ENCODE measurements around the gene PRR9. TPM values are rescaled to one million over a fixed set of nuclear protein-coding genes. Genes with fewer than 3 reads are reported as not detected.
"Not testable (repeated sequence)": the region's sequence is repeated elsewhere in the genome, so short reads cannot be mapped to it uniquely, and the experiment has no call there.

Gene PRR9
- total RNA-seq, 6 experiments from 2014 or later = not detected

DNA sequence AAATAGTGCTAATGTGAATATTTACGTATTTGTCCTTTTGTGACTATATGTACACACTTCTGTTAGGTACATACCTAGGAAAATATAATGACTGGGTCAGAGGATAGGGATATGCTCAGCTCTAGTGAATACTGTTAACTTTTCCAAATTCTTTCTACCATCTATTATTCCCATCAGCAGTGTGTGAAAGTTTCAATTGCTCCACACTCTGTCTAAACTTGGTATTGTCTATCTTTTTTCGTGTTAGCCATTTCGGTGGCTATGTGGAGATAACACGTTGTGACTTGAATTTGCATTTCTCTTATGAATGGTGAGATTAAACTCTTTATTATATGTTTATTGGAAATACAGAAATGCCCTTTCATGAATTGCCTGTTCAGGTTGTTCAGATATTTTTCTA is 36.8 kb upstream of the PRR9 start:
- TF ChIP-seq, protein P1, sequence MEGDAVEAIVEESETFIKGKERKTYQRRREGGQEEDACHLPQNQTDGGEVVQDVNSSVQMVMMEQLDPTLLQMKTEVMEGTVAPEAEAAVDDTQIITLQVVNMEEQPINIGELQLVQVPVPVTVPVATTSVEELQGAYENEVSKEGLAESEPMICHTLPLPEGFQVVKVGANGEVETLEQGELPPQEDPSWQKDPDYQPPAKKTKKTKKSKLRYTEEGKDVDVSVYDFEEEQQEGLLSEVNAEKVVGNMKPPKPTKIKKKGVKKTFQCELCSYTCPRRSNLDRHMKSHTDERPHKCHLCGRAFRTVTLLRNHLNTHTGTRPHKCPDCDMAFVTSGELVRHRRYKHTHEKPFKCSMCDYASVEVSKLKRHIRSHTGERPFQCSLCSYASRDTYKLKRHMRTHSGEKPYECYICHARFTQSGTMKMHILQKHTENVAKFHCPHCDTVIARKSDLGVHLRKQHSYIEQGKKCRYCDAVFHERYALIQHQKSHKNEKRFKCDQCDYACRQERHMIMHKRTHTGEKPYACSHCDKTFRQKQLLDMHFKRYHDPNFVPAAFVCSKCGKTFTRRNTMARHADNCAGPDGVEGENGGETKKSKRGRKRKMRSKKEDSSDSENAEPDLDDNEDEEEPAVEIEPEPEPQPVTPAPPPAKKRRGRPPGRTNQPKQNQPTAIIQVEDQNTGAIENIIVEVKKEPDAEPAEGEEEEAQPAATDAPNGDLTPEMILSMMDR (IDR thresholded peaks at IDR 0.05) = no peak
- no peak for TF ChIP-seq POLR2A (IDR thresholded peaks at IDR 0.05)
- no peaks in the 10 kb centered on the region for H3K4me1 ChIP-seq
- no peak overlapping the region for H3K4me3 ChIP-seq
- H3K36me3 ChIP-seq = no peaks in the 10 kb centered on the region
- DNase-seq (no peak), ATAC-seq (no peak)
- WGBS (ENCODE audit: insufficient coverage, low coverage, low lambda C conversion rate, missing lambda C conversion rate) = 49% methylated on average over 4 of the region's 4 CpGs
- intact Hi-C loops (cut with DNase I) = no loop called here
- H3K9me3 ChIP-seq = no peaks in the 10 kb centered on the region
- H3K27ac ChIP-seq = no peak overlapping the region
- no peaks in the 10 kb centered on the region for H3K27me3 ChIP-seq

GRCh38 chr1:153188301-153188700 is 29.1 kb upstream of the PRR9 start:
- H3K4me3 ChIP-seq; H3K36me3 ChIP-seq; DNase-seq; H3K4me1 ChIP-seq; H3K27me3 ChIP-seq; ATAC-seq; intact Hi-C loops (cut with DNase I); H3K27ac ChIP-seq; H3K9me3 ChIP-seq: not testable (repeated sequence)
- no CpG with 5 or more reads among the region's 4 CpGs for WGBS (ENCODE audit: insufficient coverage, low coverage, low lambda C conversion rate, missing lambda C conversion rate)

DNA sequence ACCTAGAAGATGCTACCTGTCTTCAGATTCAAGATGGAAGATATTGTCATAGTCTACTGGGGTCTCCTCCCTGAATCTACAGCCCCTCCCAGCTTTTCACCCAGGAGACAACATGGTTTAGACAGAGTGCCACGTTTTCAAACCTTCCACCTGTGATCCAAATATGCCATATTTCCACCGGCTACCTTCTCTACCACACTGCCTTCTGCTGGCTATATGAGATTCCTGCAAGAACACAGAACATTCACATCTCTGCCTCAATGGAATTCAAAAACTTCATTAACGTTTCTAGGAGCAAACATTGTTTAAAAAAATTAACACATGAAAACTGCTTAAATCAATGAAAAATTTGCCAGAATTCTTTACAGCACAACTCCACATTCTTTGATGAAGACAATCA is 27.0 kb upstream of the PRR9 start:
- DNase-seq (no peak), ATAC-seq (no peak)
- H3K27ac ChIP-seq = no peak overlapping the region
- no peaks in the 10 kb centered on the region for H3K36me3 ChIP-seq
- H3K9me3 ChIP-seq = no peaks in the 10 kb centered on the region
- 7% methylated on average over 3 of the region's 3 CpGs for WGBS (ENCODE audit: insufficient coverage, low coverage, low lambda C conversion rate, missing lambda C conversion rate)
- H3K4me1 ChIP-seq = no peaks in the 10 kb centered on the region
- no peak for TF ChIP-seq POLR2A (IDR thresholded peaks at IDR 0.05)
- TF ChIP-seq, protein P1 (IDR thresholded peaks at IDR 0.05) = peak in 3 of 4 donors; percentile 11 to 31 (median 24)
- H3K27me3 ChIP-seq = no peaks in the 10 kb centered on the region
- intact Hi-C loops (cut with DNase I) = no loop called here
- no peak overlapping the region for H3K4me3 ChIP-seq

- Histone ChIP-seq H3K4me1 (no peaks in the 10 kb centered on the region), H3K9me3 (no peaks in the 10 kb centered on the region), H3K4me3 (no peak overlapping the region), H3K27ac (no peak overlapping the region), H3K36me3 (no peaks in the 10 kb centered on the region), H3K27me3 (no peaks in the 10 kb centered on the region)
- WGBS (ENCODE audit: insufficient coverage, low coverage, low lambda C conversion rate, missing lambda C conversion rate) = 14% methylated on average over 3 of the region's 3 CpGs
- intact Hi-C loops (cut with DNase I) = no loop called here
- ATAC-seq = peak in 2 of 4 donors; percentile 14 to 29
- DNase-seq = no peak
- TF ChIP-seq, protein P1 (IDR thresholded peaks at IDR 0.05) = peak; percentile 9 to 37 (median 20)
- TF ChIP-seq POLR2A (IDR thresholded peaks at IDR 0.05) = no peak
Observed at GRCh38 chr1:153192697-153193096, 24.7 kb upstream of the PRR9 start.

DNA sequence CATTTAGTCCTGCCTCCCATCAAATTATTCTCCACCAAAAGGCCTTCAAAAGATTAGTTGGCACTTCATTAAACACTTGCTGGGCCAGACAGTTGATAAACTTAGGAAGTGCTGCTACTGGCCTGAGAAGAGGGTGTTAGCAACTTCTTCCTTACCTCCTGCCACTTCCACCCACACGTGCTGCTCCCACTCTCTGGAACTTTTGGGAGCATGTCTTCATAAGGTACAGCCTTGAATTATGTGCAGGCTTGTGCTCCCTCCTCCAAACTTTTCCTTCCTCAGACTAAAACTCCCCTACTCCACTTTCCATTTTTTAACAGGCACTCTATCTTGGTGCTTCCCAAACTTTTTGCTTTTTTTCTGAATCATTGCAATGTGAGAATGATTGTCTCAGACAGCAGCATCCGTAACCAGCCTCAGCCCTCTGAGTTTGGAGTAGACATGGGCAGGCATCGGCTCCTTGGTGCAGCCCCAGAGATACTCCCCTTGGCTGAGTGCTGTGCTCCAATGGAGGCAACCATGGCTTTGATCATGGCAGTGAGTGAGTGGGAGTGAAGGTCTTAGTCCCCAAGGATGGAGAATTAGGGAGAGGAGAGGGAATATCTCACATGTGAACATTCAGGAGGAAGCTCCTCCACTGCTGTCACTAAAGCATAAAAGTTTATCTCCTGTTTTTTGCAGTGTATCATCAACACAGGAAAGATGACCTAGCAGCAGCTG is 22.9 kb upstream of the PRR9 start:
- no peak overlapping the region for H3K4me3 ChIP-seq
- intact Hi-C loops (cut with DNase I) = no loop called here
- H3K4me1 ChIP-seq = no peaks in the 10 kb centered on the region
- DNase-seq (no peak), ATAC-seq (no peak)
- no peaks in the 10 kb centered on the region for H3K9me3 ChIP-seq
- H3K27me3 ChIP-seq = no peaks in the 10 kb centered on the region
- H3K36me3 ChIP-seq = no peaks in the 10 kb centered on the region
- WGBS (ENCODE audit: insufficient coverage, low coverage, low lambda C conversion rate, missing lambda C conversion rate) = 44% methylated on average over 3 of the region's 3 CpGs
- no peak overlapping the region for H3K27ac ChIP-seq
- TF ChIP-seq POLR2A (IDR thresholded peaks at IDR 0.05) = no peak
